Measurements from ENCODE around the gene DNAH14.
"Not testable (repeated sequence)": the region's sequence is repeated elsewhere in the genome, so short reads cannot be mapped to it uniquely, and the experiment has no call there.

DNAH14 gene

GRCh38 chr1:225257081-225257480 lies 327.6 kb downstream of the DNAH14 start:
- DNase-seq (ENCODE audit: low spot score): no peak

GRCh38 chr1:225258811-225259210 lies 329.3 kb downstream of the DNAH14 start:
- no peak for DNase-seq (ENCODE audit: low spot score)

- no peak for DNase-seq (ENCODE audit: low spot score)
Measured at GRCh38 chr1:225259542-225259941, 330.1 kb downstream of the DNAH14 start.

- no peak for DNase-seq (ENCODE audit: low spot score)
Measured at GRCh38 chr1:225260319-225260718, 330.8 kb downstream of the DNAH14 start.

- no peak for DNase-seq (ENCODE audit: low spot score)
Measured at GRCh38 chr1:225277445-225277844, 348.0 kb downstream of the DNAH14 start.

GRCh38 chr1:225280563-225280962 lies 351.1 kb downstream of the DNAH14 start:
- DNase-seq (ENCODE audit: low spot score): no peak

- no peak for DNase-seq (ENCODE audit: low spot score)
Measured at GRCh38 chr1:225290244-225290643, 360.8 kb downstream of the DNAH14 start.

GRCh38 chr1:225299624-225300023 lies 370.1 kb downstream of the DNAH14 start:
- no peak for DNase-seq (ENCODE audit: low spot score)

- no peak for DNase-seq (ENCODE audit: low spot score)
Measured at GRCh38 chr1:225300381-225300780, 370.9 kb downstream of the DNAH14 start.

- no peak for DNase-seq (ENCODE audit: low spot score)
Measured at GRCh38 chr1:225304996-225305395, 375.5 kb downstream of the DNAH14 start.

- not testable (repeated sequence) for DNase-seq (ENCODE audit: low spot score)
Measured at GRCh38 chr1:225310544-225310943, 381.1 kb downstream of the DNAH14 start.

GRCh38 chr1:225318706-225319575 lies 389.5 kb downstream of the DNAH14 start:
- no peak for DNase-seq (ENCODE audit: low spot score)

GRCh38 chr1:225319871-225320270 lies 390.4 kb downstream of the DNAH14 start:
- DNase-seq (ENCODE audit: low spot score): no peak

GRCh38 chr1:225321784-225322183 lies 392.3 kb downstream of the DNAH14 start:
- no peak for DNase-seq (ENCODE audit: low spot score)

GRCh38 chr1:225329041-225329440 lies 399.6 kb downstream of the DNAH14 start:
- no peak for DNase-seq (ENCODE audit: low spot score)

GRCh38 chr1:225329996-225330395 lies 400.5 kb downstream of the DNAH14 start:
- DNase-seq (ENCODE audit: low spot score): not testable (repeated sequence)

- DNase-seq (ENCODE audit: low spot score): no peak
Measured at GRCh38 chr1:225332686-225333085, 403.2 kb downstream of the DNAH14 start.

- DNase-seq (ENCODE audit: low spot score): not testable (repeated sequence)
Measured at GRCh38 chr1:225335098-225335778, 405.8 kb downstream of the DNAH14 start.

- no peak for DNase-seq (ENCODE audit: low spot score)
Measured at GRCh38 chr1:225338545-225338944, 409.1 kb downstream of the DNAH14 start.

GRCh38 chr1:225341642-225342041 lies 412.2 kb downstream of the DNAH14 start:
- DNase-seq (ENCODE audit: low spot score): no peak

GRCh38 chr1:225342695-225343094 lies 413.2 kb downstream of the DNAH14 start:
- no peak for DNase-seq (ENCODE audit: low spot score)

- no peak for DNase-seq (ENCODE audit: low spot score)
Measured at GRCh38 chr1:225343618-225344017, 414.1 kb downstream of the DNAH14 start.

GRCh38 chr1:225347123-225347683 lies 417.7 kb downstream of the DNAH14 start:
- DNase-seq (ENCODE audit: low spot score): no peak

Data from hematopoietic multipotent progenitor cell treated with erythropoietin and hydrocortisone succinate and interleukin-3 and kit ligand, for 17 days (in vitro differentiated cells).